HG02938 (cell line): ENCODE measurements around the gene IL31.

Experiments used
- ATAC-seq: cut with Tn5 transposase; IDR thresholded peaks from one replicate; pipeline ENCODE4 v1.9.1; 2021; ENCODE audit warnings: mild to moderate bottlenecking, moderate library complexity; ENCODE audit not compliant: unreplicated experiment

Gene IL31

DNA sequence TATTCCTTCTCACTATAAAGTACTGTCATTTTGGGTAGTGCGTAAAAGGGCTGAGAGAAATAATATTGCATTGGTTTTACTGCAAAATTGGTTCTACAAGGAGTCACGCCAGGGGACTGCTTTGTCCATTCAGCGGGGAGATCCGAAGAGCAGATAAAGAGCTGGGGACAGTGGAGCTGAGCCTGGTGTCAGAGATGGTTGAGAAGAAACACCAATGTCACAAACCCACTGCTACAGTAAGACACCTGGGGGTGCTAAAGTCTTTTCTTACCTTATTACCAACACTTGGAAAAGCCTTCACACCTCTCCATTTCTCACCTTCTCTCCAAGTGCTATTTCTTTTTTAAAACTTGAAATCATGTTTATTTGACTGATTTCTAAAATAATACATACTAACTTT lies 14.1 kb downstream of the IL31 start:
- ATAC-seq = no peak

DNA sequence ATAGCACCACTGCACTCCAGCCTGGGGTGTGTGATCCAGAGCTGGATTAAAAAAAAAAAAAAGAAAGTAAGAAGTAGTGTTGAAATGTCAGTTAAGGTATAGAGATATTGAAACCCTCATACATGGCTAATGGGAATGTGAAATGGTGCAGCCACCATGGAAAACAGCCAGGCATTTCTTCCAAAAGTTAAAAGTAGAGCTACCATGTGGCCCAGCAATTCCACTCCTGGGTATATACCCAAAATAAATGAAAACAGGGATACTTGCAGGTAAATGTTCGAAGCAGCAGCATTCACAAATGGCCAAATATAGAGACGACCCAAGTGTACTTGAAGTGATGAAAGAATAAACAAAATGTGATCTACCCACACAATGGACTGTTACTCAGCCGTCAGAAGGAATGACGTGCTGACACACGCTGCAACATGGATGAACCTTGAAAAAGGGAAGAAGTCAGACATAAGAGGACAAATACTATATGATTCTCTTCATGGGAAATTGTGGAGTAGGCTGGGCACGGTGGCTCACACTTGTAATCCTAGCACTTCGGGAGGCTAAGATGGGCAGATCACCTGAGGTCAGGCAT lies 15.2 kb downstream of the IL31 start:
- ATAC-seq = no peak

DNA sequence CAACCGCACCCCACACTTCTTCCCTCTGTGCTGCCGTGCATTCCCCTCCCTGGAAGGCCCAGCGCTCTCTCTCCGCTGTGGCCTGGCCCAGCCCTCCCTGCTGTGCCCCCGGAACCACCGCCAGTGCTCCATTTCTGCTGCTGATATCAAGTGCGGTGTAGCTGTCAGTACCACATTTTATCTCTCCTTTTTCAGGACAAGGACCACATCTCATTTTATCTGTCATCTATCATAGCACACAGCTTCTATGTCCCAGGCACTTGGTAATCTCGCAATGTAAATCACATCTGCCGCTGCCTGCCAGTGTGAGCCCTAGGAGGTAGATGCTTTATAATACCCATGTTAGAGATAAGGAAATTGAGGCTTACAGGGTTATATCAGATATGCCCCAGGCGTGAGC lies 18.3 kb downstream of the IL31 start:
- no peak for ATAC-seq

DNA sequence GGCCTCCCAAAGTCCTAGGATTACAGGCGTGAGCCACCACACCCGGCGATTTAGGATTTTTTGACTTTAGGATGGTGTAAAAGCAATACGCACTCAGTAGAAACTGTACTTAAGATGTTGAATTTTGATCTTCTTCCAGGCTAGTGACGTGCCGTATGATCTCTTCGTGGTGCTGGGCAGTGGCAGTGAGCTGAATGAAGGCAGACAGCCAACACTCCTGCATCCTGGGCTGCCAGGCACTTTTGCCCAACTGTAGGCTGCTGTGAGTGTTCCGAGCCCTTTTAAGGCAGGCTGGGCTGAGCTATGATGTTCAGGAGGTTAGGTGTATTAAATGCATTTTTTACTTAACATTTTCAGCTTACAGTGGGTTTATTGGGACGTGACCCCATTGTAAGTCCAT lies 21.3 kb downstream of the IL31 start:
- no peak for ATAC-seq

DNA sequence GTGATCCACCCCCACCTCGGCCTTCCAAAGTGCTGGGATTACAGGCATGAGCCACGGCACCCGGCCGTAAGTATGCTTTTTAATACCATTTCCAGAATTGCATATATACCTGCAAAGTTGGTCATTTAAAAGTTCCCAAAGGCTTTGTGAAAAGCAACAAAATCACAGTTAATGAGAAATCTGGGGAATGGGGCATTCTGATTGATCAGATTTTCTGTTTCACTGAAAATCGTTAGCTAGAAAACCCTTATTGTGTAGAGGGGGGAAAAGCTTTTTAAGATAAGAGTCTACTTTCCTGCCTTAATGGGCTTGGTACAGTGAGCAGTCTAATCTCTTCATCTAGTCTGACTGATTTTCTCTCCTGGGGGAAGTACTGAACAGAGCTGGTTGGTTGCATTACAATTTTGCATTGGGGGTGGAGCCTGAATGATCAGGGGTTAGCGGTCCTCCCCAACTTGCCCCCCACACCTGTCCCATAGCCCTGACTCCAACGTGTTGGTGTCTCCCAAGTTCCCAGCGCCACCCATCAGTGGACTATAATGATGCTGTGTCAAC lies 23.8 kb downstream of the IL31 start:
- no peak for ATAC-seq

DNA sequence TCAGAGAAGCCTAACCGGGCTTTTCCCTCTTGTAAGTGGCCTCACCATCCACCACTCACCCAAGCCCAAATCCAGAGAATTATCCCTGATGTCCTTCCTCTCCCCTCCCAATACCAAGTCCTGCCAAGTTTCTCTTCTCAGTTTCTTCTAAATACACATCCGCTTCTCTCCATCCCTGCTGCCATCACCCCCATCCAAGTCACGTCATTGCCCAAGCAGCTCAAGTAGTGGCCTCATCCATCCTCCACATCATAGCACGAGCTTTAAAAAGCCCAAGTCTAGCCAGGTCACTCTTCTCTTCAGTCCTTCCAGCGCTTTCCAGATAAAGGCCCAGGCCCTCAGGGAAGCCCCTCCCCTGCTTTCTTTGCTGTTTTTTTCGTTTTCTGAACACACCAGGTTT lies 25.4 kb downstream of the IL31 start:
- ATAC-seq = no peak

DNA sequence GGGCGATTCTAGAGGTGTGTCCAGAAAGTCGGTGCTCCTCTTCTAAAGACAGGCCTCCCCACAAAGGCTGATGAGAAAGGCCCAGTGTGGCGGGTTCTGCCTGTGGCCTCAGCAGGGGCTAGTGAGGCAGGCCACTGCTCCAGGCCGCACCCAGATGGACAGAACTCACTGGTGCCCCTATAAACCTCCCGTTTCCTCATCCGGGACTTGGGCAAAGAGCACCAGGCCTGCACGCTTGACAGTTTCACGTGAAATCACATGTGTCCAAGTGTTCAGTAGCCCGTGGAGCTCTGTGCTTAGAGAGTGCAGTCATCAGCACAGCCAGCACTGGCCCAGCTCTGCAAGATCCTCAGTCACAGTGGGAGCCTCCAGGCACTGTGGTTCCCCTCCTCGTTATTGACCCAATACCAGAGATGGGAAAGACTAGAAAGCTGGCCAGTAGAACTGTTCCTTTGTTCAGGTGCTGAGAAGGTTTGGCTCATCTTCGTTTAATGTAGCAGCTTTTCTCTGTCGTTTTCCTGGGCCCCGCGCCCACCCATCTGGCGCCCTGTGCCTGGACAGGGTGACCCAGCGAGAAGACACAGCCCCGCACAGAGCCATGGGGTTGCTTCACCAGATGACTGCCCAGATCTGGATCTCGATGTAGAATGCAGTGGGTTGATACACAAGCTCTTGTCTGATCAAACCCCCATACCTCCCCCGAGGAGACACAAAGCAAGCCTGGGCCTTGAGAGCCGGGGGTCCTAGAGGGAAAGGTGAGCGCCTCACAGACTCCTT lies 26.3 kb downstream of the IL31 start:
- ATAC-seq = no peak

DNA sequence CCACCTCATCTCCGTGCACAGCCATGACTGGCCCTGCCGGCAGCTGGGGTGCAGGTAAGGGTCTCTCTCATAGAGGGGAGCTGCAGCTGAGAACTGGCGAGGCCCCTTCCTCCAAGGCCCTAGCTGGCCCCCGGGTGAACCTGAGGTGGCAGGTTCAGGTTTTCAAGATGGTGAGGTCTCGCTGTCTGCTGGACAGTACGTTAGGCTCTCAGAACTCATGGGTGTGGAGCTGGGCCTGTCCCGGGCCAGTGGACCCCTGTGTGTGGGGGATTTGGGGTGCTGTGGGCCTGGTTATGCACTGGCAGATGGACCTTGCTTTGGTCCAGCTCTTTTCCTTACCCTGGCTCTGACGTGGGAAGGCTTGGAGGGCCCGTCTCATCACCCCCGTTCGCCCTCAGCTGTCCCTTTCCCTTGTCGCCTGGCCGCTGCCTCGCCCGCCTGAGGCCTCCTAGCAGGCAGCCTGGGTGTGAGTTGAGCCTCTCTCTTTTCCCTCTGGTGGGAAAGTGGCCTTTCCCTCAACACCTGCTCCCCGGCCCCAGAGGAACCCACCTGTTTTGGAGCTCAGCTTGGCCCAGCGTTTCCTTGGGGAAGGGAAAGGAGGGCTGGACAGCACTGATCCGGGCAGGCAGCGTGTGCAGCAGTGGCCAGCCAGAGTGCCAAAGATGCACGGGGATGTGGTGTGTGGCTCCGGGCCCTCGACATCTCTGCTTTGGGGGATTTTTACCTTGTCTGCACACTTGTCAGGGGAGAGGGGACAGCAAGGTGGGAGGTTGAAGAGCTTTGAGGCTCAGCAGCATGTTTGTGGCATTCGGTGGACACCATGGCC lies 28.3 kb downstream of the IL31 start:
- no peak for ATAC-seq

DNA sequence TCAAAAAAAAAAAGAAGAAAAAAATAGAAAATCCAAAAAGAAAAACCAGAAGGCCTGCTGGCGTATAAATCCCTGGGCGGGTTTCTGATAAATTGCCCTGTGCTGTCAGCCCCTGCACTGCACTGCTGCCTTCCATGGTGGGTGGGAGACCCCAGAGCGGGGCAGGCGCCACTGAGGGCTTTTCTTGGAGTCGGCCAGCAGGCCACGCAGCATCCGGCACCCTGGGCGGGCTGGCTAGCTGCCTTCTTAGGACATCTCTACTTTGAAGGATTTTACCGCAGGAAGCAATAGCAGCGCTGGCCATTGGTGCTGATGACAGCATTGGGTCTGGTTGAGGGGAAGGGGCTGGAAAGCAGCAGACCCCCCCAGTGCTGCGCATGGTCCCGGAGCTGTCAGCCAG lies 29.1 kb downstream of the IL31 start:
- no peak for ATAC-seq

DNA sequence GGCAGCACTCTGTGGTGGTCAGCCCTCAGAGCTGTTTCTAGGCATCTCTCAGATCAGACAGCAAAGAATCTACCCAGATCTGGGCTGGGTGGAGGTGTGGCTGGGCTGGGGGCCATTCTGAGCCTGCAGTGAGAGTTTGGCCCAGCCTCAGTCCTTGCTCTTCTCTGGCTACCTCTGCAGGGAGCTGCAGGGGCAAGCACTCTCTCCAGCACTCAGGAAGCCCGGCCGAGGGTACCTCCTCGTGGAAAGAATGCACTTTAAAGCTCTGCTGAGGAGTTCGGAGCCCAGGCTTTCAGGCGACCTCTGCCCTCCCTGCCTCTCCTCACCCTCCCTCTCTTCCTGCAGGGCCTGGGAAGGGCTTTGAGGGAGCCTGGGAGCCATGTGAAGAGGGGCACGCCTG lies 31.2 kb downstream of the IL31 start:
- ATAC-seq = no peak

DNA sequence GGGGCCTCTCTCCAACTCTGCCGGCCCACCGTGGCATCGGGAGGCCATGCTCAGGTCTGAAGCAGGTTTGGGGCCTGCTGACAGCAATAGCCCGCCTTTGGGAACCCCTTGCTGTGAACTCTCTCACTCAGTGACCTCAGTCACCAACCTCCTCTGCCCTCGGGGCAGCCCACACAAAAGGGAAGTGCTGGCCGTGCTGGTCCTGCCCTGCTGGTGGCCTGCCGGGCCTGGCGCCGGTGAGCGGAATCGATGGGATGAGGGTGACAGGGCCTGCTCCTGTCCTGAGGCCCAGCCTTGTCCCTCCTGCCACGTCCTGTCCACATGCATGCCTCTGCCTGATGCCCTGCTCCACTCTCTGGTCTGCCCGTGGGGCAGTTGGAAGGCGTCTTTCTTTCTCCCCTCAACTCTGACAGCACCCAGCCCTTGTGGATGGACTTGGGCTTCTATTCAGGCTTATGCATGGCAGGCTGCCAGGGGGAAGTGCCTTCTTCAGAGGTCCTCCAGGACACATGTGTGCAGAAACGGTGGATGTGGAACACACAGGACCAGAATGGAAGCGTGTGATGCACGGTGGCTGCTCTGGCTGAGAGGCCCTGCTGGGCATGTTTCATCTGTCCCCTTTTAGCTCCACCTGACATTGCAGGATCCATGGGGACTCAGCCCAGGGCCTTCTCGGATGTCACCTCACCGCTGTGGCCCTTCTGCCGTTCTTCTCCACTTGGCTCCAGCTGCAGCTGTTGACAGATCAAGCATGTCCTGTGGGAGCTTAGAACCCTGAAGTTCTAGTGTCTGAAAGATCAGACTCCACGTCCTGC lies 31.9 kb downstream of the IL31 start:
- no peak for ATAC-seq

DNA sequence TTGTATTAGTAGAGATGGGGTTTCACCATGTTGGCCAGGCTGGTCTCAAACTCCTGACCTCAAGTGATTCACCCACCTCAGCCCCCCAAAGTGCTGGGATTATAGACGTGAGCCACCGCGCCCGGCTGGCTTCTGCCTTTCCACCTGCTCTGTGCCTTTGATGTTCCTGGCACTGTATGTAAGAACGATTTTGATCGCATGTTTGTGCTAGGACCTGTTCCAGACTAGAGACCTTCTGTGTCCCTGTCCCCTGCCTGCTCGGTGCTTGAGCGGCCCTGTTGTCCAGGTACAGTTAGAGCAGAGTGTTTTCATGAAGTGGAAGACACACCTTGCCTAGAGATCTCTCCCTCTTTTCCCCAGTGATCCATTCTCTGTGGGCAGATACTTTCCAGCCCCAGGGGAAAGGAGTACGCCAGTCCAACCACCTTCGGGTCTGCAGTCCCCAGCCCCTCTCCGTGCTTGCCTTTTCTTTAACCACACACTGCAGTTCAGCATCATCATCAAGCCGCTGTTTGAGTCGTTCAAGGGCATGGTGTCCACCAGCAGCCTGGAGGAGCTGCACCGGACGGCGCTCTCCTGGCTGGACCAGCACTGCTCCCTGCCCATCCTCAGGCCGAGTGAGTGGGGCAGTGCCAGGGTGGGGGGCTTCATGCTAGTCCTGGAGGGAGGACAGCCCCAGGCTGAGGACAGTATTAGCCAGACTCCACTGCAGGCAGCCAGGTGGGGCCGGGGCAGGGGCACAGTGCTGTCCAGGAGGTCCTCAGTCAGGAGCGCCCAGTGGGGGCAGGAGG lies 33.4 kb downstream of the IL31 start:
- ATAC-seq = no peak

DNA sequence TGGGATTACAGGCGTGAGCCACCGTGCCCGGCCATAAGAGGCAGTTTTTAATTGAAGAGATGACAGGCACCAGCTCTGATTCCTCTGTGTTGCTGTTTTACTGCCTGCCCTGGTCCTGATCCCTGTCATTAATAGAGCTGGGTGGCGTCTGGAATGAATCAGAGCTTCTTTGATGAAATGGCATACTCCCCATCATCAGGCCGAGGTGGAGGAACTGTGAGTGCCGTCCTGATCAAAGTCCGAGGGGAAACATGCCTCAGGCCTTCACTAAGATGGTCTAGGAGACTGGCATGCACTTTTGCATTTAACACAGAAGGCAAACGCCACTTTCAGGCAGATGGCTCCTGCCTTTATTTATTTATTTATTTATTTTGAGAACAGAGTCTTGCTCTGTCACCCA lies 34.1 kb downstream of the IL31 start:
- no peak for ATAC-seq

DNA sequence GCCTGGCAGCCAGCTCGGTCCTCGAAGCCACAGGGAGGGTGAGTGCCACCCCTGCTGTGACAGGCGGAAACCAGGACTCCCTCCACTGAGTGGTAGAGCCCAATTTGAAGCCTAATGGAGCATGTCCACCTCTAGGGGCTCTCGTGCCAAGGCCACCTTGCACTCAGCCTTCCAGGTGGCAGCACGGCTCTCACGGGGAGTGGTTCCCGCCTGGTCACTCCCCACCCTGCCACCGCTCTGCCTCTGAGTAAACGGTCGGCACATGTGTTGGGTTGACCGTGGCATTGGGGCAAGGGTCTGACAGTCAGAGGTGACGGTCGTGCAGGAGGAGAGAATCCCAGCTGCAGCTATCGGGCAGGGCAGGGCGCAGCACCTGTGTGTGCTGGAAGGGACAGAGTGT lies 34.8 kb downstream of the IL31 start:
- ATAC-seq = no peak

DNA sequence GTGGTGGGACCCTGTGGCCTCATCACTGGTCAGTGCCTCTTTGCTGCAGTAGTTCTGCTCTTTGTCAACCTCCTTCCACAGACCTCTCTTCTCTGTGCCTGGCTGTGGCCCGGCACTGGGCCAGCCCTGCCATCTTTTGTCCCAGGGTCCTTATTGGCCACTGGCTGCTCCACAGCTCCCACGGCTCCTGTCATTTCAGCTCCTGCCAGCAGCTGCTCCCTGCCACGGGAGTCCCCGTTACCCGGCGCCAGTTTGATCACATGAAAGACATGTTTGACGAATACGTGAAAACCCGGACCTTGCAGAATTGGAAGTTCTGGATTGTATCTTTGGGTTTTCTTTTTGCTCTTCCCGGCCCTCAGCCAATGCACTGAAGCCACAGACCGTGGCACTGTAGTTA lies 35.4 kb downstream of the IL31 start:
- no peak for ATAC-seq

DNA sequence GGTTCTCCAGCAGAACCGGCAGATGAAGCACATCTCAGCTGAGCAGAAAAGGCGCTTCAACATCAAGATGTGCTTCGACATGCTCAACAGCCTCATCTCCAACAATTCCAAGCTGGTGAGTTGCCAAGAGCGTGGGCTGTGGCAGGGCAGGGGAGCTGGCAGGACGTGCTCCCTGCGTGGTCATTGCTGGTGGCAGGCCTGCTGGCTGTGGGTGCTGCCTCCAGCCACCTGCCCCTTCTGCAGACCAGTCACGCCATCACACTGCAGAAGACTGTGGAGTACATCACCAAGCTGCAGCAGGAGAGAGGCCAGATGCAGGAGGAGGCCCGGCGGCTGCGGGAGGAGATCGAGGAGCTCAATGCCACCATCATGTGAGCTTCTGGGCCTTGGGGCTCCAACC lies 35.8 kb downstream of the IL31 start:
- ATAC-seq = no peak

DNA sequence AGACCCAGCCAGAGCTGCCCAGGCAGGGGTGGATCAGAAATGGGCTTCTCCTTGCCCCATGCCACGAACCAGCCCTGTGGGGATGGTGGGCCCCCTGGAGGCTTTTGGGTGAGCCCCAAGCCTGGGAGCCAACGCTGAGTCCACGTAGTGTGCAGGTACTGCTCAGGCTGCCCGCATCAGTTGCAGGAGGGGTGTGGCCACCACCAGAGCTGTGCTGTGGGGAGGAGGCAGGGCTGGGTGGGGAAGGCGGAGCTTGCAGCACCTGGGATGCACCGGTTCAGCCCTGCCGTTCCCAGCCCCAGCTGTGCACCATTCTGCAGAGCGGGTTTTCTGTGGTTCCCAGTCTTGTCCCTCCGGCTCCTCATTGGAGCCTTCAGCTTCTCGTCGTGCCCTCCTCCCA lies 36.3 kb downstream of the IL31 start:
- no peak for ATAC-seq

DNA sequence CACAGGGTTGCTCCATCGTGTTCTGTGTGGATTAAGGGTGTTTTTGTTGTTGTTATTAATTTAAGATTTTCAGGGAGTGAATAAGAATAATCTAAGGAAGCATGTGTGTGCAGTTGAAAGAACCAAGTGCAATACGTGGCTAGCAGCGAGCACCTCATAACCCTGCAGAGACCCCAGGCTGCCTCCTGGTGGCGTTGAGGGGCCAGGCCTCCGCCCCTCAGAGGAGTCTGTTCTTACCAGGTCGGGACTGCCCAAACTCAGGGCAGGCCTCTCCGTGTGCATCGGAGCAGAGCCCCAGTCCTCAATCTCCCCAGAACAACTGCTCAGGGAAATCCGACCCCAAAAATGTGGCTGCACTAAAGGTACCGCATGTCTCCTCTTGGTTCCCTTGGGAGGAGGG lies 36.8 kb downstream of the IL31 start:
- ATAC-seq = no peak

DNA sequence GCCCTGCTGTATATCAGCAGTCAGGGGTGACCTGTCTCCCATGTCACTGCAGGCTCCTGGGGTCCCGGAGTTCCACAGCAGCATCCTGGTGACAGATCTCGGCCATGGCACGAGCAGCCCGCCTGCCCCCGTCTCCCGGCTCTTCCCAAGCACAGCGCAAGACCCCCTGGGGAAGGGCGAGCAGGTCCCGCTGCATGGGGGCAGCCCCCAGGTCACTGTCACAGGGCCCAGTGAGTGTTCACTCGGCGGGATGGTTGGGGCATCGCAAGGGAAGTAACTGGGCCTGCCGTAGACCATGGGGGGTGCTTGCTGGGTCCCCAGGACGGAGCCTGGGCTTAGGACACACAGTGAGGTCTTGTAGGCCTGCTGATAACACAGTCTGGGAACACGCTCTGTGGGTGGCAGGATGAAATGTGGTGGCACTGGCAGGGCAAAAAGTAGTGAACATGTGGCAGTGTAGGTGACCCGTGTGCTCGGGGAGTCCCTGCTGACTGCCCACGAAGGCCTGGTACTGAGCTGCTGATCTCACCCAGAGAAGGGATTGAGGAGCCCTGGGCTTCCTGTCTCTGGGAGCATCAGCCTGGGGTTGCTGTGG lies 38.5 kb downstream of the IL31 start:
- no peak for ATAC-seq
